IMR-90 (cell line): ENCODE data around the gene FAM20A. TPM values are rescaled to one million over a fixed set of nuclear protein-coding genes. Genes with fewer than 3 reads are reported as not detected.

Source experiments
- ATAC-seq: fragments of 200-7000 bp; cut with Tn5 transposase; 2 replicates; pipeline ENCODE4 v1.9.1; 2020; ENCODE audit warnings: low read depth, mild to moderate bottlenecking, moderate library complexity
- BruUV-seq: library from RNA; stranded (reverse); fragments of 400-500 nt; replicated peaks from 2 replicates; lab custom pipeline; 2021; lab: Mats Ljungman, UMichigan
- CTCF ChIA-PET: fragments of 300-600 bp; formaldehyde crosslinking; extraction: SDS; loops from one replicate; lab custom pipeline; 2021; ENCODE audit warnings: antibody characterized with exemption; lab: Yijun Ruan, JAX
- POLR2A ChIA-PET: fragments of 300-600 bp; sonication (Branson Sonifier 250); formaldehyde crosslinking; loops from one replicate; lab custom pipeline; 2022; ENCODE audit warnings: antibody characterized with exemption; ENCODE audit not compliant: unreplicated experiment; lab: Charles Lee
- DNase-seq: peaks from one replicate; pipeline ENCODE4 v3.0.0; 2013
- H2AFZ ChIP-seq: replicated peaks from 2 replicates; pipeline ENCODE3; 2013; ENCODE audit warnings: low read length, mild to moderate bottlenecking; ENCODE audit not compliant: poor library complexity
- H2AK5ac ChIP-seq: 2 replicates; pipeline ENCODE4 v1.6.1; 2013; ENCODE audit warnings: low read depth, low read length, inconsistent platforms
- H2AK9ac ChIP-seq: replicated peaks from 2 replicates; pipeline ENCODE3; 2013; ENCODE audit warnings: mild to moderate bottlenecking, low read depth, low read length, moderate library complexity; ENCODE audit not compliant: poor library complexity
- H2BK120ac ChIP-seq: 2 replicates; pipeline ENCODE4 v1.6.1; 2013; ENCODE audit warnings: low read depth, low read length, inconsistent platforms
- H2BK15ac ChIP-seq: 3 replicates; pipeline ENCODE4 v1.6.1; 2013; ENCODE audit warnings: low read depth, low read length, inconsistent platforms
- H2BK20ac ChIP-seq: 2 replicates; pipeline ENCODE4 v1.6.1; 2013; ENCODE audit warnings: low read depth, mild to moderate bottlenecking, inconsistent platforms, low read length, moderate library complexity
- H2BK5ac ChIP-seq: 2 replicates; pipeline ENCODE4 v1.6.1; 2013; ENCODE audit warnings: mild to moderate bottlenecking, low read depth, low read length, inconsistent platforms; ENCODE audit not compliant: poor library complexity, severe bottlenecking
- H3K14ac ChIP-seq: replicated peaks from 2 replicates; pipeline ENCODE4 v1.6.1; 2013; ENCODE audit warnings: low read depth, low read length, inconsistent platforms
- H3K18ac ChIP-seq: 2 replicates; pipeline ENCODE4 v1.6.1; 2013; ENCODE audit warnings: low read depth, low read length, control low read depth
- H3K23ac ChIP-seq: 2 replicates; pipeline ENCODE4 v1.6.1; 2013; ENCODE audit warnings: low read depth, low read length, inconsistent platforms
- H3K27ac ChIP-seq: 2 replicates; pipeline ENCODE4 v1.5.1; 2013; ENCODE audit warnings: mild to moderate bottlenecking, control low read depth, low read length; ENCODE audit not compliant: insufficient read depth
- H3K27me3 ChIP-seq: 2 replicates; pipeline ENCODE4 v1.6.1; 2013; ENCODE audit warnings: low read length; ENCODE audit not compliant: control insufficient read depth, insufficient read depth
- H3K36me3 ChIP-seq: 2 replicates; pipeline ENCODE4 v1.6.1; 2013; ENCODE audit warnings: low read length, mixed read lengths; ENCODE audit not compliant: control insufficient read depth, insufficient read depth
- H3K4ac ChIP-seq: 2 replicates; pipeline ENCODE4 v1.6.1; 2013; ENCODE audit warnings: low read depth, low read length, inconsistent platforms
- H3K4me1 ChIP-seq: 2 replicates; pipeline ENCODE4 v1.6.1; 2013; ENCODE audit warnings: low read length, mixed read lengths; ENCODE audit not compliant: control insufficient read depth, insufficient read depth
- H3K4me2 ChIP-seq: 2 replicates; pipeline ENCODE4 v1.6.1; 2013; ENCODE audit warnings: low read depth, mild to moderate bottlenecking, control low read depth, low read length, moderate library complexity
- H3K4me3 ChIP-seq: 2 replicates; pipeline ENCODE4 v1.5.1; 2013; ENCODE audit warnings: low read depth, mild to moderate bottlenecking, control low read depth, low read length, moderate library complexity; ENCODE audit not compliant: insufficient read depth
- H3K56ac ChIP-seq: 2 replicates; pipeline ENCODE4 v1.6.1; 2013; ENCODE audit warnings: low read length, inconsistent platforms; ENCODE audit not compliant: insufficient read depth; ENCODE audit errors: extremely low read depth
- H3K79me1 ChIP-seq, 2 experiments: 2 replicates each; pipeline ENCODE4 v1.6.1; 2013; ENCODE audit warnings: low read length in 2 of 2, inconsistent platforms in 1 of 2, low read depth in 1 of 2
- H3K9ac ChIP-seq: 2 replicates; pipeline ENCODE4 v1.6.1; 2013; ENCODE audit warnings: low read depth, low read length, control low read depth
- H3K9me1 ChIP-seq: 2 replicates; pipeline ENCODE4 v1.6.1; 2013; ENCODE audit warnings: low read length, inconsistent platforms; ENCODE audit not compliant: insufficient read depth
- H3K9me3 ChIP-seq: 2 replicates; pipeline ENCODE4 v1.6.1; 2013; ENCODE audit warnings: low read length; ENCODE audit not compliant: control insufficient read depth, insufficient read depth
- H4K20me1 ChIP-seq: 2 replicates; pipeline ENCODE4 v1.6.1; 2013; ENCODE audit warnings: low read length, inconsistent platforms; ENCODE audit not compliant: insufficient read depth
- H4K5ac ChIP-seq: 2 replicates; pipeline ENCODE4 v1.6.1; 2013; ENCODE audit warnings: mild to moderate bottlenecking, low read depth, low read length, control low read depth
- H4K8ac ChIP-seq, 2 experiments: 2 replicates each; pipeline ENCODE4 v1.6.1; 2013; ENCODE audit warnings: low read depth in 2 of 2, low read length in 2 of 2, control low read depth in 1 of 2, inconsistent platforms in 1 of 2
- H4K91ac ChIP-seq: 2 replicates; pipeline ENCODE4 v1.6.1; 2013; ENCODE audit warnings: low read depth, low read length, inconsistent platforms; ENCODE audit not compliant: insufficient read depth
- MAZ ChIP-seq: IDR thresholded peaks from 2 replicates; pipeline ENCODE4 v1.6.1; 2012; ENCODE audit warnings: low read depth, mild to moderate bottlenecking, low read length, improper control_type of control experiment, moderate library complexity, borderline replicate concordance
- WGBS, 2 experiments: methylation state at CpG; one replicate each; pipeline versions ENCODE4 v1.1.5 to v1.1.7; 2013; ENCODE audit warnings: missing lambda C conversion rate in 2 of 2; ENCODE audit not compliant: insufficient read length in 1 of 2; ENCODE audit errors: extremely low coverage in 2 of 2; 5-methylcytosine and 5-hydroxymethylcytosine counted together
- dilution Hi-C: fragments of 300-500 bp; cut with HindIII; formaldehyde crosslinking; loops from one replicate; pipeline ENCODE4 v1.14.3; 2018; ENCODE audit warnings: low sequenced_read_pairs; ENCODE audit not compliant: unreplicated experiment
- in situ Hi-C: fragments of 300-500 bp; cut with MboI; formaldehyde crosslinking; loops from 3 replicates; pipeline ENCODE4 v1.14.3; 2019; ENCODE audit warnings: low sequenced_read_pairs, inconsistent platforms, mixed read lengths
- intact Hi-C: fragments of 100-400 bp; cut with micrococcal nuclease; formaldehyde crosslinking; loops from 2 replicates; pipeline ENCODE4 v1.10.0; 2022
- polyA plus RNA-seq, 3 experiments: library from polyadenylated mRNA; depleted of rRNA; stranded (reverse); fragments of >200 nt; gene quantifications; 2 replicates each; pipeline ENCODE4 v1.2.3, GENCODE V29; 2012; ENCODE audit warnings: low replicate concordance in 1 of 3
- total RNA-seq: library from RNA; depleted of rRNA; stranded (reverse); fragments of >200 nt; gene quantifications from 2 replicates; pipeline ENCODE4 v1.2.3, GENCODE V29; 2012
- TF ChIP-seq, protein P1 (sequence below): conservative IDR thresholded peaks from 2 replicates; pipeline ENCODE4 v1.5.1; 2012; ENCODE audit warnings: mild to moderate bottlenecking, low read depth, low read length, improper control_type of control experiment

Gene FAM20A
- total and polyA plus RNA-seq, 2 of the 4 experiments (the other 2 are of a cell fraction): not detected

DNA sequence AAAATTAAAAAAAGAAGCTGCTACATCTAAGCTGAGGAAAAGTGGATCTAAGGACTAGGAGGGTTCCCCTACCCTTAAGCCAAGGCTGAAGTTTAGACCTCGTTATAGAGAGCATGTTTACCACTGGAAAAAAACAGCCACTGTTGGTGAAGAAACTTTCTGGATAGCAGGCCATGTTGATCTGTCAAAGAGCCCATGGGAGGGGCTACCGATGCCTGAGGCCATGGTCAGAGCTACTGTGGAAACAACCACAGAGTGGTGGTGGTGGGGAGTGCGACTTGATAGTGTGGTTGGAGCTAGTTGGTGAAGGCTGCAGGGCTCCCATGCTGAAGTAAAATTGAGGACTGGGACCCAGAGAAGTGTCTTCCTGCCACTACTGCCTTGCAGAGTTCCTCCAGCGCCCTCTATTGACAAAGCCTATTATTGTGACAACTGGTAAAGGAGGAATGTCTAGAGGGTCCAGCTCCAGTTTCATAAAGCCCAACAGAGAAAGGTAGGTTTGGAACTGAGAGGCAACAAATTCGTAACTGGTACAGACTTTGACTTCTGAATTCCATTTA, 12.7 kb upstream of the FAM20A start:
- no peak overlapping the region for H2BK5ac ChIP-seq
- no peak overlapping the region for H3K27ac ChIP-seq
- no peaks in the 10 kb centered on the region for H3K4me1 ChIP-seq
- TF ChIP-seq, protein P1, sequence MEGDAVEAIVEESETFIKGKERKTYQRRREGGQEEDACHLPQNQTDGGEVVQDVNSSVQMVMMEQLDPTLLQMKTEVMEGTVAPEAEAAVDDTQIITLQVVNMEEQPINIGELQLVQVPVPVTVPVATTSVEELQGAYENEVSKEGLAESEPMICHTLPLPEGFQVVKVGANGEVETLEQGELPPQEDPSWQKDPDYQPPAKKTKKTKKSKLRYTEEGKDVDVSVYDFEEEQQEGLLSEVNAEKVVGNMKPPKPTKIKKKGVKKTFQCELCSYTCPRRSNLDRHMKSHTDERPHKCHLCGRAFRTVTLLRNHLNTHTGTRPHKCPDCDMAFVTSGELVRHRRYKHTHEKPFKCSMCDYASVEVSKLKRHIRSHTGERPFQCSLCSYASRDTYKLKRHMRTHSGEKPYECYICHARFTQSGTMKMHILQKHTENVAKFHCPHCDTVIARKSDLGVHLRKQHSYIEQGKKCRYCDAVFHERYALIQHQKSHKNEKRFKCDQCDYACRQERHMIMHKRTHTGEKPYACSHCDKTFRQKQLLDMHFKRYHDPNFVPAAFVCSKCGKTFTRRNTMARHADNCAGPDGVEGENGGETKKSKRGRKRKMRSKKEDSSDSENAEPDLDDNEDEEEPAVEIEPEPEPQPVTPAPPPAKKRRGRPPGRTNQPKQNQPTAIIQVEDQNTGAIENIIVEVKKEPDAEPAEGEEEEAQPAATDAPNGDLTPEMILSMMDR: 0 out of 2 replicates have a peak, but pooled peaks have one; percentile 20
- no peak for TF ChIP-seq MAZ
- no peak overlapping the region for H3K23ac ChIP-seq
- H4K91ac ChIP-seq: no peak overlapping the region
- H4K5ac ChIP-seq: no peak overlapping the region
- in situ Hi-C loops: no loop called here
- no peaks in the 10 kb centered on the region for H3K9me3 ChIP-seq
- no peak overlapping the region for H2BK20ac ChIP-seq
- no peak overlapping the region for H2AK9ac ChIP-seq
- H3K9ac ChIP-seq: no peak overlapping the region
- no peaks in the 10 kb centered on the region for H4K20me1 ChIP-seq
- H3K4ac ChIP-seq: no peak overlapping the region
- dilution Hi-C loops: no loop called here
- CTCF ChIA-PET: interaction anchor here (0.7 to 1.2 kb wide), 2 partner anchors 592 to 1985 kb away, joined by 3 read pairs; no protein-coding TSS in a partner anchor
- POLR2A ChIA-PET: interaction anchor here (0.6 kb wide), 2 partner anchors 11 to 821 kb away, joined by 3 to 4 read pairs; no protein-coding TSS in a partner anchor
- intact Hi-C loops: loop anchor here (5.0 to 10.0 kb wide), 2 partner anchors 82 to 141 kb away; no protein-coding TSS in a partner anchor
- no peaks in the 10 kb centered on the region for H3K79me1 ChIP-seq
- no peaks in the 10 kb centered on the region for H3K36me3 ChIP-seq
- no peak overlapping the region for H3K4me3 ChIP-seq
- H3K27me3 ChIP-seq: no peaks in the 10 kb centered on the region
- H2AK5ac ChIP-seq: no peak overlapping the region
- H2AFZ ChIP-seq: peak overlapping the region; percentile 51
- DNase-seq (no peak), ATAC-seq (0 out of 2 replicates have a peak, but pooled peaks have one; percentile 32)
- no peak overlapping the region for H3K56ac ChIP-seq
- no CpG with 5 or more reads among the region's 5 CpGs for WGBS, 2 experiments
- no peak overlapping the region for H3K18ac ChIP-seq
- H3K14ac ChIP-seq: no peak overlapping the region
- no peak overlapping the region for H2BK120ac ChIP-seq
- H3K4me2 ChIP-seq: no peak overlapping the region
- no peak overlapping the region for H2BK15ac ChIP-seq
- H4K8ac ChIP-seq: no peak overlapping the region
- H3K9me1 ChIP-seq: no peaks in the 10 kb centered on the region
- BruUV-seq: no TSS peak
